CD14-positive monocyte (primary cell): ENCODE measurements around the gene SLC9A9. TPM values are rescaled to one million over a fixed set of nuclear protein-coding genes. Genes with fewer than 3 reads are reported as not detected.

Source experiments
- DNase-seq, 3 donors: peaks; one replicate each; pipeline ENCODE4 v3.0.0-alpha.2; 2011 to 2022
- H2AFZ ChIP-seq: 2 replicates; pipeline ENCODE4 v1.6.0; 2012; ENCODE audit warnings: mild to moderate bottlenecking, low read depth, low read length, inconsistent platforms; ENCODE audit not compliant: insufficient read depth, poor library complexity, severe bottlenecking
- H3K27ac ChIP-seq, 2 donors: 1 replicate in 1 of 2; 2 replicates in 1 of 2; pipeline ENCODE4 v1.5.1; 2012 to 2013; ENCODE audit warnings: low read length in 2 of 2, control low read depth in 1 of 2, inconsistent platforms in 1 of 2, low read depth in 1 of 2, mild to moderate bottlenecking in 1 of 2
- H3K27me3 ChIP-seq, 2 donors: one replicate each; pipeline versions ENCODE4 v1.6.0 to v1.6.1; 2011 to 2013; ENCODE audit warnings: low read length in 2 of 2; ENCODE audit not compliant: control insufficient read depth in 2 of 2, insufficient read depth in 2 of 2
- H3K36me3 ChIP-seq, 2 donors: replicated peaks in 1 of 2; 1 replicate in 1 of 2; 2 replicates in 1 of 2; pipeline versions ENCODE4 v1.5.1 to v1.6.1; 2012 to 2013; ENCODE audit warnings: low read length in 2 of 2, control low read depth in 1 of 2, inconsistent platforms in 1 of 2, mild to moderate bottlenecking in 1 of 2; ENCODE audit not compliant: insufficient read depth in 2 of 2, control insufficient read depth in 1 of 2
- H3K4me1 ChIP-seq, 2 donors: 1 replicate in 1 of 2; 2 replicates in 1 of 2; pipeline versions ENCODE4 v1.5.1 to v1.6.1; 2012 to 2013; ENCODE audit warnings: low read length in 2 of 2, control low read depth in 1 of 2, inconsistent platforms in 1 of 2, mild to moderate bottlenecking in 1 of 2, moderate library complexity in 1 of 2; ENCODE audit not compliant: insufficient read depth in 2 of 2, control insufficient read depth in 1 of 2
- H3K4me2 ChIP-seq: replicated peaks from 2 replicates; pipeline ENCODE3; 2012; ENCODE audit warnings: low read length, moderate library complexity, mild to moderate bottlenecking; ENCODE audit not compliant: poor library complexity, severe bottlenecking; ENCODE audit errors: extremely low read depth
- H3K4me3 ChIP-seq, 3 experiments: fragments of 200-600 bp in 1 of 3; sonication (generic) in 1 of 3; replicated peaks in 1 of 3; 1 replicate in 2 of 3; 2 replicates in 1 of 3; pipeline ENCODE4 v1.5.1; 2011 to 2013; ENCODE audit warnings: low read length in 3 of 3, mild to moderate bottlenecking in 3 of 3, control low read depth in 2 of 3, low read depth in 2 of 3, inconsistent platforms in 1 of 3, moderate library complexity in 1 of 3
- H3K79me2 ChIP-seq: 2 replicates; pipeline ENCODE4 v1.6.0; 2012; ENCODE audit warnings: mild to moderate bottlenecking, control low read depth, inconsistent platforms, low read length, moderate library complexity; ENCODE audit not compliant: insufficient read depth
- H3K9ac ChIP-seq: 2 replicates; pipeline ENCODE4 v1.6.0; 2017; ENCODE audit warnings: low read length, mild to moderate bottlenecking; ENCODE audit not compliant: insufficient read depth, poor library complexity, severe bottlenecking
- H3K9me3 ChIP-seq, 2 donors: replicated peaks in 1 of 2; 1 replicate in 1 of 2; 2 replicates in 1 of 2; pipeline versions ENCODE4 v1.5.1 to v1.6.1; 2012 to 2013; ENCODE audit warnings: low read length in 2 of 2, control low read depth in 1 of 2; ENCODE audit not compliant: control insufficient read depth in 1 of 2, insufficient read depth in 1 of 2
- H4K20me1 ChIP-seq: 2 replicates; pipeline ENCODE4 v1.6.0; 2012; ENCODE audit warnings: mild to moderate bottlenecking, low read length, control low read depth, moderate library complexity; ENCODE audit not compliant: insufficient read depth
- H3K27ac Mint-ChIP-seq, 7 donors: one replicate each; pipeline ENCODE4 v1.8.0; 2020; ENCODE audit warnings: mild to moderate bottlenecking in 7 of 7, mixed read lengths in 7 of 7, moderate library complexity in 6 of 7, inconsistent platforms in 2 of 7
- H3K27me3 Mint-ChIP-seq, 3 donors: one replicate each; pipeline ENCODE4 v1.8.0; 2021 to 2022; ENCODE audit warnings: low read depth in 3 of 3, mild to moderate bottlenecking in 3 of 3, mixed read lengths in 3 of 3, moderate library complexity in 3 of 3, inconsistent platforms in 1 of 3
- H3K36me3 Mint-ChIP-seq, 2 donors: one replicate each; pipeline ENCODE4 v1.8.0; 2020; ENCODE audit warnings: mixed read lengths in 2 of 2, inconsistent platforms in 1 of 2, mild to moderate bottlenecking in 1 of 2
- H3K4me1 Mint-ChIP-seq: one replicate; pipeline ENCODE4 v1.8.0; 2020; ENCODE audit warnings: mild to moderate bottlenecking, mixed read lengths
- H3K4me3 Mint-ChIP-seq, 2 donors: one replicate each; pipeline ENCODE4 v1.8.0; 2020; ENCODE audit warnings: mild to moderate bottlenecking in 2 of 2, mixed read lengths in 2 of 2, moderate library complexity in 1 of 2
- H3K9me3 Mint-ChIP-seq, 7 donors: one replicate each; pipeline ENCODE4 v1.8.0; 2020 to 2022; ENCODE audit warnings: mixed read lengths in 7 of 7, mild to moderate bottlenecking in 6 of 7, moderate library complexity in 6 of 7, inconsistent platforms in 2 of 7
- WGBS: methylation state at CpG from one replicate; pipeline ENCODE4 v1.1.5; 2013; ENCODE audit warnings: missing lambda C conversion rate; ENCODE audit not compliant: insufficient coverage; 5-methylcytosine and 5-hydroxymethylcytosine counted together
- intact Hi-C, 2 donors: fragments of 100-400 bp; cut with micrococcal nuclease; formaldehyde crosslinking; loops; one replicate each; pipeline versions ENCODE4 v1.15.0 to v1.15.1; 2023
- polyA plus RNA-seq, 3 donors: library from polyadenylated mRNA; depleted of rRNA in 1 of 3; unstranded in 2 of 3; stranded (reverse) in 1 of 3; fragments of 300-500 nt in 2 of 3; fragments of >200 nt in 1 of 3; fragmentation: Illumina TruSeq in 2 of 3; gene quantifications; 1 replicate in 2 of 3; 2 replicates in 1 of 3; pipeline ENCODE4 v1.2.3, GENCODE V29; 2012 to 2021
- TF ChIP-seq, protein P1 (sequence below): fragments of 200-600 bp; IDR thresholded peaks from one replicate; pipeline ENCODE4 v1.8.0; 2022; ENCODE audit warnings: antibody characterized with exemption, mild to moderate bottlenecking

SLC9A9 gene
- polyA plus RNA-seq, 3 donors: 14.1 to 32.8 (median 27.0) TPM

DNA sequence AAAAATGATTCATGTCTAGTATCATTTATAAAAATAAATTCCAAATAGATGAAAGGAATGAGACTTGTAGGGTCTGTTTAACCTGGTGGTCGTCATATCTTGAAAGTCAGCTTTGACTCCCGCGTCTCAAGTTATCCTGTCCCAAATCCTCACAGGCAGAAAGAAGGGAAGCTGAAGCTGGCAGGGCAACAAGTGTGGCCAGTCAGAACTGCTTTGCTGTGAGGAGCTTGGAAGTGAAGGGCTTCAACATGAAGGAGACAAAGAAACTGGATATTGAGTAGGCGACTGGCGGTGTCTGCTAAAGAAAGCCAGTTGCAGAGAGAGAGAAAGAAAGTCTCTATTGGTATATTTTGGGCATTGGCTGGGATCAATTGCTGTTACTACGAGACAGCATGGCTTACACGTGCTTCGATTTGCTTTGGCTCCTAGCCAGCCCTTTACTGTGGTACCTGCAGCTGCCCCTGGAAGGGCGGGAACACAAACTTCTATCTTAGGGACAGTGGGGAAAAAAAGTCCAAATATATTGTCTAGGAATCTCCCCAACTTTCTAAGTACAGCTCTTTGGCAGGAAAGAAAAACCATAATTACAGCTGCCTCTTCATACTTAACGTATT lies 621.5 kb downstream of the SLC9A9 start:
- WGBS: 98% methylated on average over 5 of the region's 10 CpGs
- H3K9me3 Mint-ChIP-seq: no peaks in the 10 kb centered on the region
- H3K4me1 Mint-ChIP-seq: peaks cover 3% of the 10 kb centered on the region
- Histone ChIP-seq H3K27me3 (no peaks in the 10 kb centered on the region), H3K9ac (no peak overlapping the region), H3K9me3 (no peaks in the 10 kb centered on the region), H4K20me1 (no peaks in the 10 kb centered on the region), H3K4me1 (no peaks in the 10 kb centered on the region), H2AFZ (no peak overlapping the region), H3K27ac (no peak overlapping the region), H3K79me2 (no peaks in the 10 kb centered on the region), H3K4me2 (no peak overlapping the region), H3K36me3 (no peaks in the 10 kb centered on the region), H3K4me3 (no peak overlapping the region)
- TF ChIP-seq, protein P1, sequence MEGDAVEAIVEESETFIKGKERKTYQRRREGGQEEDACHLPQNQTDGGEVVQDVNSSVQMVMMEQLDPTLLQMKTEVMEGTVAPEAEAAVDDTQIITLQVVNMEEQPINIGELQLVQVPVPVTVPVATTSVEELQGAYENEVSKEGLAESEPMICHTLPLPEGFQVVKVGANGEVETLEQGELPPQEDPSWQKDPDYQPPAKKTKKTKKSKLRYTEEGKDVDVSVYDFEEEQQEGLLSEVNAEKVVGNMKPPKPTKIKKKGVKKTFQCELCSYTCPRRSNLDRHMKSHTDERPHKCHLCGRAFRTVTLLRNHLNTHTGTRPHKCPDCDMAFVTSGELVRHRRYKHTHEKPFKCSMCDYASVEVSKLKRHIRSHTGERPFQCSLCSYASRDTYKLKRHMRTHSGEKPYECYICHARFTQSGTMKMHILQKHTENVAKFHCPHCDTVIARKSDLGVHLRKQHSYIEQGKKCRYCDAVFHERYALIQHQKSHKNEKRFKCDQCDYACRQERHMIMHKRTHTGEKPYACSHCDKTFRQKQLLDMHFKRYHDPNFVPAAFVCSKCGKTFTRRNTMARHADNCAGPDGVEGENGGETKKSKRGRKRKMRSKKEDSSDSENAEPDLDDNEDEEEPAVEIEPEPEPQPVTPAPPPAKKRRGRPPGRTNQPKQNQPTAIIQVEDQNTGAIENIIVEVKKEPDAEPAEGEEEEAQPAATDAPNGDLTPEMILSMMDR: no peak
- no peaks in the 10 kb centered on the region for H3K27me3 Mint-ChIP-seq
- no peaks in the 10 kb centered on the region for H3K36me3 Mint-ChIP-seq
- no peak overlapping the region for H3K4me3 Mint-ChIP-seq
- H3K27ac Mint-ChIP-seq: no peak overlapping the region
- intact Hi-C loops: no loop called here
- DNase-seq: no peak

DNA sequence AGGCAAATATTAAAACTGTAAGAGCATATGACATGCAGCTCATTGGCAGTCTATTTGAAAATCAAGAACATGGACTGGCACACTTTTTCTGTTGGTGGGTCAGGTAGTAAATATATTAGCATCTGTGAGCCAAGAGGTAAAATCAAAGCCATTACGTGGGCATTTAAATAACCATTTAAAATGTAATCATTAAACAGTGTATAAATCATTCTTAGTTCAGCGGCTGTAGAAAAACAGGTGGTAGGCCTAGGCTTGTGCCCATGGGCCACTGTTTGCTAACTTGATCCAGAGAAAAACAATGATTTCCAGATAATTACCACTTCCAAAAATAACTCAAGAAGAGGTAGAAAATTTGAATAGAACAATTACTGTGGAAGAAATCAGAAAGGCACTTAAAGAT lies 623.6 kb downstream of the SLC9A9 start:
- intact Hi-C loops: no loop called here
- H3K27ac Mint-ChIP-seq: no peak overlapping the region
- Histone ChIP-seq H3K4me3 (no peak overlapping the region), H3K9me3 (no peaks in the 10 kb centered on the region), H3K36me3 (no peaks in the 10 kb centered on the region), H3K4me1 (no peaks in the 10 kb centered on the region), H3K4me2 (no peak overlapping the region), H3K27me3 (no peaks in the 10 kb centered on the region), H4K20me1 (no peaks in the 10 kb centered on the region), H3K79me2 (no peaks in the 10 kb centered on the region), H2AFZ (no peak overlapping the region), H3K9ac (no peak overlapping the region), H3K27ac (no peak overlapping the region)
- no peaks in the 10 kb centered on the region for H3K27me3 Mint-ChIP-seq
- TF ChIP-seq, protein P1: no peak
- no peaks in the 10 kb centered on the region for H3K36me3 Mint-ChIP-seq
- H3K4me3 Mint-ChIP-seq: no peak overlapping the region
- no peak for DNase-seq
- peaks cover 9% of the 10 kb centered on the region for H3K4me1 Mint-ChIP-seq
- WGBS: no CpG with 5 or more reads among the region's 2 CpGs
- H3K9me3 Mint-ChIP-seq: no peaks in the 10 kb centered on the region
